ENCODE measurements around the gene XK.

DNA sequence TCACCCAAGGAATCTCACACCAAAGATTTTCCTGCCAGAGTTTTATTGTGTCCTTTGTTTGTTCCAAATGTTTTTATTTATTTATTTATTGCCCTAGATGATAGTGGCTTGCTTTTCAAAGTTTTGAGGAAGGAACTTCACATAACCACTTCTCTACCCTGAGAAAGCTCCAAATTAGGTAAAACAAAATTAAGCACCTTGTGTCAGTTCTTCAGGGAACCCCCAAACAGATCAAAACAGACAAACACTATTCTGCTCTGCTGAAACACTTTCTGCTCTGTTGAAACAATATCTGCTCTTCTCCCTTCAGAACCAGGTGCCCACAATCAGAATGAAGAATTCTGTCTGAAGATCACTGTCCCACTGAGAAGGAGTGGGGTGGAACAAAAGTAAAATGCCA lies 77.8 kb downstream of the XK start:
- no peak for TF ChIP-seq MYC (IDR thresholded peaks at IDR 0.05; ENCODE audit: low read depth, low read length)
- TF ChIP-seq, protein P1, sequence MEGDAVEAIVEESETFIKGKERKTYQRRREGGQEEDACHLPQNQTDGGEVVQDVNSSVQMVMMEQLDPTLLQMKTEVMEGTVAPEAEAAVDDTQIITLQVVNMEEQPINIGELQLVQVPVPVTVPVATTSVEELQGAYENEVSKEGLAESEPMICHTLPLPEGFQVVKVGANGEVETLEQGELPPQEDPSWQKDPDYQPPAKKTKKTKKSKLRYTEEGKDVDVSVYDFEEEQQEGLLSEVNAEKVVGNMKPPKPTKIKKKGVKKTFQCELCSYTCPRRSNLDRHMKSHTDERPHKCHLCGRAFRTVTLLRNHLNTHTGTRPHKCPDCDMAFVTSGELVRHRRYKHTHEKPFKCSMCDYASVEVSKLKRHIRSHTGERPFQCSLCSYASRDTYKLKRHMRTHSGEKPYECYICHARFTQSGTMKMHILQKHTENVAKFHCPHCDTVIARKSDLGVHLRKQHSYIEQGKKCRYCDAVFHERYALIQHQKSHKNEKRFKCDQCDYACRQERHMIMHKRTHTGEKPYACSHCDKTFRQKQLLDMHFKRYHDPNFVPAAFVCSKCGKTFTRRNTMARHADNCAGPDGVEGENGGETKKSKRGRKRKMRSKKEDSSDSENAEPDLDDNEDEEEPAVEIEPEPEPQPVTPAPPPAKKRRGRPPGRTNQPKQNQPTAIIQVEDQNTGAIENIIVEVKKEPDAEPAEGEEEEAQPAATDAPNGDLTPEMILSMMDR (IDR thresholded peaks at IDR 0.05; ENCODE audit: extremely low read depth in 1 of 2, insufficient read depth in 1 of 2, low read depth in 1 of 2, low read length in 2 of 2) = no peak
- TF ChIP-seq, protein P2, sequence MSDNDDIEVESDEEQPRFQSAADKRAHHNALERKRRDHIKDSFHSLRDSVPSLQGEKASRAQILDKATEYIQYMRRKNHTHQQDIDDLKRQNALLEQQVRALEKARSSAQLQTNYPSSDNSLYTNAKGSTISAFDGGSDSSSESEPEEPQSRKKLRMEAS (IDR thresholded peaks at IDR 0.05; ENCODE audit: insufficient read depth, insufficient read length) = no peak
- no peak for TF ChIP-seq POLR2AphosphoS5 (IDR thresholded peaks at IDR 0.05; ENCODE audit: insufficient read depth, low read depth, low read length)
- TF ChIP-seq POLR2A (IDR thresholded peaks at IDR 0.05; ENCODE audit: low read depth, low read length) = no peak
- no peak for TF ChIP-seq EZH2 (IDR thresholded peaks at IDR 0.05; ENCODE audit: borderline replicate concordance, low read depth, low read length, severe bottlenecking)
- no peak for TF ChIP-seq GATA2 (IDR thresholded peaks at IDR 0.05; ENCODE audit: insufficient read depth, insufficient read length, low read depth, low read length)
